PC-9 (cell line): ENCODE data around the gene PFDN6. TPM values are rescaled to one million over a fixed set of nuclear protein-coding genes. Genes with fewer than 3 reads are reported as not detected.

Source experiments
- BruUV-seq: library from RNA; stranded (reverse); fragments of 400-500 nt; replicated peaks from 2 replicates; lab custom pipeline; 2021; lab: Mats Ljungman, UMichigan
- CTCF ChIA-PET: fragments of 300-600 bp; sonication (Branson Sonifier 250); formaldehyde crosslinking; loops from one replicate; lab custom pipeline; 2022; ENCODE audit warnings: antibody characterized with exemption; lab: Charles Lee
- POLR2A ChIA-PET: fragments of 300-600 bp; sonication (Branson Sonifier 250); formaldehyde crosslinking; loops from one replicate; lab custom pipeline; 2022; ENCODE audit warnings: antibody characterized with exemption; ENCODE audit not compliant: unreplicated experiment; lab: Charles Lee
- DNase-seq, 2 experiments: peaks; one replicate each; pipeline versions ENCODE4 v3.0.0 to v3.0.0-alpha.2; 2015 to 2022; ENCODE audit warnings: mixed read lengths in 1 of 2
- H2AFZ ChIP-seq: fragments of 200-600 bp; sonication (generic); 2 replicates; pipeline ENCODE4 v1.8.1; 2017; ENCODE audit warnings: antibody characterized with exemption
- H3F3A ChIP-seq: fragments of 200-600 bp; sonication (generic); 2 replicates; pipeline ENCODE4 v1.8.1; 2017; ENCODE audit warnings: antibody characterized with exemption, mild to moderate bottlenecking, low read depth; ENCODE audit not compliant: insufficient read depth
- H3K27ac ChIP-seq: fragments of 200-600 bp; sonication (generic); 2 replicates; pipeline ENCODE4 v1.6.1; 2016; ENCODE audit warnings: mixed run types
- H3K27me3 ChIP-seq: fragments of 200-600 bp; sonication (generic); 2 replicates; pipeline ENCODE4 v1.6.1; 2016; ENCODE audit warnings: low read depth, mixed run types; ENCODE audit not compliant: insufficient read depth
- H3K36me3 ChIP-seq: fragments of 200-600 bp; sonication (generic); 2 replicates; pipeline ENCODE4 v1.6.1; 2016; ENCODE audit warnings: low read depth, mixed run types
- H3K4me1 ChIP-seq: fragments of 200-600 bp; sonication (generic); replicated peaks from 2 replicates; pipeline ENCODE4 v1.6.1; 2016; ENCODE audit warnings: mixed run types; ENCODE audit not compliant: insufficient read depth
- H3K4me2 ChIP-seq: fragments of 200-600 bp; sonication (generic); 2 replicates; pipeline ENCODE4 v1.6.1; 2017; ENCODE audit warnings: mixed run types
- H3K4me3 ChIP-seq: fragments of 200-600 bp; sonication (generic); 2 replicates; pipeline ENCODE4 v1.6.1; 2016; ENCODE audit warnings: mixed run types
- H3K79me2 ChIP-seq: fragments of 200-600 bp; sonication (generic); 2 replicates; pipeline ENCODE4 v1.6.1; 2017; ENCODE audit warnings: low read depth, mixed run types
- H3K9me2 ChIP-seq: fragments of 200-600 bp; sonication (generic); 2 replicates; pipeline ENCODE4 v1.8.1; 2017; ENCODE audit warnings: mild to moderate bottlenecking; ENCODE audit not compliant: insufficient read depth
- H3K9me3 ChIP-seq: fragments of 200-600 bp; sonication (generic); 2 replicates; pipeline ENCODE4 v1.8.1; 2016; ENCODE audit warnings: low read depth; ENCODE audit not compliant: insufficient read depth
- H4K20me1 ChIP-seq: fragments of 200-600 bp; sonication (generic); 2 replicates; pipeline ENCODE4 v1.8.1; 2017; ENCODE audit not compliant: insufficient read depth
- CTCF ChIP-seq: fragments of 200-600 bp; sonication (generic); conservative IDR thresholded peaks from 2 replicates; pipeline ENCODE4 v1.6.1; 2017; ENCODE audit warnings: mixed run types, antibody characterized with exemption, mild to moderate bottlenecking, moderate library complexity
- EZH2 ChIP-seq: fragments of 200-600 bp; sonication (generic); IDR thresholded peaks from 2 replicates; pipeline ENCODE4 v1.8.0; 2017; ENCODE audit warnings: antibody characterized with exemption, low read depth
- intact Hi-C: fragments of 100-400 bp; cut with micrococcal nuclease; formaldehyde crosslinking; loops from one replicate; pipeline ENCODE4 v1.10.0; 2022; ENCODE audit not compliant: unreplicated experiment
- total RNA-seq: library from RNA; stranded (reverse); gene quantifications from 2 replicates; pipeline ENCODE4 v1.2.3, GENCODE V29; 2021

PFDN6 gene
- total RNA-seq, 1 experiment from 2014 or later = 57.2 TPM

- Histone ChIP-seq H3F3A (peaks cover 80% of the 10 kb centered on the region), H4K20me1 (peaks cover 27% of the 10 kb centered on the region), H3K27me3 (no peaks in the 10 kb centered on the region), H3K27ac (no peak overlapping the region), H3K9me3 (no peaks in the 10 kb centered on the region), H3K9me2 (no peaks in the 10 kb centered on the region), H3K4me3 (no peak overlapping the region), H3K79me2 (peaks cover 22% of the 10 kb centered on the region), H3K4me2 (no peak overlapping the region), H2AFZ (no peak overlapping the region), H3K36me3 (peaks cover 28% of the 10 kb centered on the region), H3K4me1 (peaks cover 29% of the 10 kb centered on the region)
- POLR2A ChIA-PET = interaction anchor here (0.6 kb wide), 1 partner anchor 19 kb away, joined by 4 read pairs; no protein-coding TSS in a partner anchor
- DNase-seq = no peak
- CTCF ChIA-PET = no interaction called here
- intact Hi-C loops = loop anchor here (10.0 kb wide), 1 partner anchor 74 kb away; the partner anchor contains the start of genes HSD17B8, RING1, RXRB and SLC39A7
- TF ChIP-seq EZH2 (no peak), CTCF (no peak)
- BruUV-seq = no TSS peak
Observed at GRCh38 chr6:33278810-33279209, 10.6 kb upstream of the PFDN6 start.

GRCh38 chr6:33279257-33279695 lies 10.1 kb upstream of the PFDN6 start:
- peaks cover 23% of the 10 kb centered on the region for H3K36me3 ChIP-seq
- no peaks in the 10 kb centered on the region for H3K27me3 ChIP-seq
- H3K4me2 ChIP-seq = no peak overlapping the region
- peaks cover 76% of the 10 kb centered on the region for H3F3A ChIP-seq
- peaks cover 18% of the 10 kb centered on the region for H3K79me2 ChIP-seq
- H4K20me1 ChIP-seq = peaks cover 23% of the 10 kb centered on the region
- no peaks in the 10 kb centered on the region for H3K9me2 ChIP-seq
- intact Hi-C loops = loop anchor here (10.0 kb wide), 1 partner anchor 74 kb away; the partner anchor contains the start of genes HSD17B8, RING1, RXRB and SLC39A7
- ChIA-PET CTCF (no interaction called here), POLR2A (no interaction called here)
- DNase-seq = no peak
- no peak overlapping the region for H2AFZ ChIP-seq
- H3K4me3 ChIP-seq = no peak overlapping the region
- no peaks in the 10 kb centered on the region for H3K9me3 ChIP-seq
- BruUV-seq = no TSS peak
- H3K27ac ChIP-seq = no peak overlapping the region
- no peak for TF ChIP-seq EZH2
- no peak for TF ChIP-seq CTCF
- H3K4me1 ChIP-seq = peaks cover 24% of the 10 kb centered on the region

GRCh38 chr6:33279971-33280511 lies 9.4 kb upstream of the PFDN6 start:
- H3K4me2 ChIP-seq = no peak overlapping the region
- no peak overlapping the region for H3K27ac ChIP-seq
- H4K20me1 ChIP-seq = peaks cover 15% of the 10 kb centered on the region
- intact Hi-C loops = loop anchor here (1.0 to 10.0 kb wide), 4 partner anchors 65 to 295 kb away; partner anchors contain the start of genes HSD17B8, RING1, RXRB and SLC39A7
- DNase-seq = peak; percentile 72 to 84
- H3F3A ChIP-seq = peaks cover 68% of the 10 kb centered on the region
- H3K4me3 ChIP-seq = no peak overlapping the region
- H3K27me3 ChIP-seq = no peaks in the 10 kb centered on the region
- ChIA-PET POLR2A (interaction anchor here (0.5 kb wide), 1 partner anchor 17 kb away, joined by 3 read pairs; no protein-coding TSS in a partner anchor), CTCF (interaction anchor here (0.6 kb wide), 1 partner anchor 146 kb away, joined by 3 read pairs; no protein-coding TSS in a partner anchor)
- no TSS peak for BruUV-seq
- H3K79me2 ChIP-seq = peaks cover 10% of the 10 kb centered on the region
- no peaks in the 10 kb centered on the region for H3K9me3 ChIP-seq
- no peaks in the 10 kb centered on the region for H3K9me2 ChIP-seq
- H2AFZ ChIP-seq = no peak overlapping the region
- peak; percentile 74 for TF ChIP-seq CTCF
- no peak for TF ChIP-seq EZH2
- H3K36me3 ChIP-seq = peaks cover 16% of the 10 kb centered on the region
- peaks cover 16% of the 10 kb centered on the region for H3K4me1 ChIP-seq
